Stimulated activated naive CD8-positive, alpha-beta T cell treated with anti-CD3 and anti-CD28 coated beads, Interleukin-15, Interleukin-2, amounts not matched to agents 100 ng/mL and 50 ng/mL, for 24 hours (primary cell): Measurements from ENCODE around the gene CCDC27.

ENCODE experiments used
- H3K27ac Mint-ChIP-seq: one replicate; pipeline ENCODE4 v1.8.0; 2021; ENCODE audit warnings: mild to moderate bottlenecking, mixed read lengths
- H3K27me3 Mint-ChIP-seq: one replicate; pipeline ENCODE4 v1.8.0; 2021; ENCODE audit warnings: mixed read lengths
- H3K36me3 Mint-ChIP-seq: one replicate; pipeline ENCODE4 v1.8.0; 2021; ENCODE audit warnings: low read depth, mixed read lengths
- H3K4me1 Mint-ChIP-seq: one replicate; pipeline ENCODE4 v1.8.0; 2021; ENCODE audit warnings: low read depth, mixed read lengths
- H3K4me3 Mint-ChIP-seq: one replicate; pipeline ENCODE4 v1.8.0; 2021; ENCODE audit warnings: mild to moderate bottlenecking, mixed read lengths
- H3K9me3 Mint-ChIP-seq: one replicate; pipeline ENCODE4 v1.8.0; 2021; ENCODE audit warnings: mixed read lengths

CCDC27 gene

DNA sequence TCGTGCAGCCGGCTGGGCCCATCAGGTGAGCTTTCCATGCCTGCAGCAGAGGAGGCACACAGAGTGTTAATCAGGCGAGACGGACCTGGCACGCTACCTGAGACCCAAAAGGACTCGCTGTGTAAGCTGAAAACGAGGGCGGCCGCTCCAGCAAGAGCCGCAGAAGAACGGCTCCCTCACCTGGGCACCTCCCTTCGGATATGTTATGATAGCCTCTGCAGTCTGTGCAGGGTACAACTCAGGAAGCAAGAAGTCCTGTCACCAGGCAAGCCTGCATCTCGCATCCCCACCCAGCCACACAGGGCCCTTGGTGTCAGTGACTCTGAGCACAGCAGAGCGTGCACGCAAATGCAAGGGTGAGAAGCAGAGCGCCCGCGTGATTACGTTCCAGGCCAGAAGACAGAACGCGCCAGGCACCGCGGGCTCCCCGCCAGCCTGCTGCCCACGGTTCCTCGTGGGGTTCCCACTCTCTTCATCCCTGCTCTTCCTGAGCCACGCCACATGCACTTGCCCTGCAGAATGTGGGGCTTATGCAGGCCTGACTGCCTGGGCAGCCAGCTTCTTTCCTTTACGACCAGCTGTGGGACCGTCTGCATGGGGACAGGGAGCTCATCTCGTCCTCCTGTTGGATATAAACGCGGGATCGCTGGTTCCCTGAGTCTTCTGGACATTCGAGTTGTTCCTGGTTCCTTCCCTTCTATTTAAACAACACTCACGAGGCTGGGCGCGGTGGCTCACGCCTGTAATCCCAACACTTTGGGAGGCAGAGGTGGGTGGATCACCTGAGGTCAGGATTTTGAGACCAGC is 64.3 kb downstream of the CCDC27 start:
- Mint-ChIP-seq H3K9me3 (no peaks in the 10 kb centered on the region), H3K27ac (no peak overlapping the region), H3K27me3 (no peaks in the 10 kb centered on the region), H3K4me3 (no peak overlapping the region), H3K4me1 (peaks cover 3% of the 10 kb centered on the region), H3K36me3 (peaks cover 28% of the 10 kb centered on the region)

DNA sequence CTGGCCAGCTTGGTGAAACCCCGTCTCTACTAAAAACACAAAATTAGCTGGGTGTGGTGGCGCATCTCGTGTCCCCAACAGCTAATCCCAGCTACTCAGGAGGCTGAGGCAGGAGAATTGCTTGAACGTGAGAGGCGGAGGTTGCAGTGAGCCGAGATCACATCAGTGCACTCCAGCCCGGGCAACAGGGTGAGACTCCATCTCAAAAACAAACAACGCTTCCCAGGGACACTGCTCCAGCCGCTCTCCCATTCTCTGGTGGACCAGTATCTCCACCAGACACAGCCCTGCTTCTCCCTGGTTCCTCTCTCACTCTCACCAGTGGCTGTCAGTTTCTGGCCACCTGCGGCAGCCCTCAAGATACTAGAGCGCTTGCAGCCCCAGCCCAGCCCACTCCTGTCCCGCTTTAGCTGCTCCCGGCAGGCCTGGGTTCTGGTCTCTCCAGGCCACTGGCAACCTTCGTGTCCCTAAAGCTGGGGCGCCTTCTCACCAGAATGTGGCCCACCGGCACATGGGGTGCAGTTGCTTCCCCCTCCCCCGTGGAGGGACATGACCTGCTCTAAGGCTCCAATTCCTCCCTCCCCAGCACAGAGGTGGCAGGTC is 65.0 kb downstream of the CCDC27 start:
- no peaks in the 10 kb centered on the region for H3K4me1 Mint-ChIP-seq
- no peaks in the 10 kb centered on the region for H3K9me3 Mint-ChIP-seq
- no peaks in the 10 kb centered on the region for H3K27me3 Mint-ChIP-seq
- peaks cover 35% of the 10 kb centered on the region for H3K36me3 Mint-ChIP-seq
- no peak overlapping the region for H3K27ac Mint-ChIP-seq
- no peak overlapping the region for H3K4me3 Mint-ChIP-seq

DNA sequence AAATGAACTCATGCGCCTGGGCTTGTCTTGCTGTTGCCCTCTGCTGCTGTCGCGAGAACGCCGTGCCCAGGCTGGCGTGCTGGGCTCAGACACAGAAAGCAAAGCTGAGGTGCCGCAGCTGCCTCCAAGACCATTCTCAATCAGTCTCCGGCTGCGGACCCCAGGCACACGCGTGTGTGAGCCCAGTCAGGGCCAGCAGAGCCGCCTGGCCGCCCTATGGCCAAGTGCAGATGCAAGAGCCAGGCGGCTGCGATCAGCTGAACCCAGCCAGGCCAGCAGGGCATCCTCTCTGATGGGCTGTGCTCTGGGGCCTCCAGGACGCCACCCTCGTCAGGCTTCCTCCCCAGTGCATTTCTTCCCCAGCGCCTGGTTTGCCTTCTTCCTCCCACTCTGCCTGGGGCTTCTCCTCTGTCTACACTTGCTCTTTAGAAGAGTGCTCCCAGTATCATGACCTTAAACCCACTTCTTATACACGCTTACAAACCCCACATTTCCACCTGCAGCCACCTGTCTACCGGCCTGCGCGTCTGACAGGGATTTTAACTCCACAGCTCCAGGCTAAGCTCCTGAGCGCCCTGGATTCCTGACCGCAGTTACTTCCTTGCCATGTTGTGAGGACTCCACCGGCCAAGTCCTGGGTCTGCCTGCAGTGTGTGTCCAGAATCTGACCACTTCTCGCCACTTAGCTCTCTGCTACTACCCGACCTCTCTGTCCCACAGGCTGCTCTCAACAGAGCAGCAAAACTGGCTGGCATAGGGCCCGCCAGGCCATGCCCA is 65.8 kb downstream of the CCDC27 start:
- Mint-ChIP-seq H3K4me1 (no peaks in the 10 kb centered on the region), H3K36me3 (peaks cover 41% of the 10 kb centered on the region), H3K27ac (no peak overlapping the region), H3K9me3 (no peaks in the 10 kb centered on the region), H3K27me3 (no peaks in the 10 kb centered on the region), H3K4me3 (no peak overlapping the region)

DNA sequence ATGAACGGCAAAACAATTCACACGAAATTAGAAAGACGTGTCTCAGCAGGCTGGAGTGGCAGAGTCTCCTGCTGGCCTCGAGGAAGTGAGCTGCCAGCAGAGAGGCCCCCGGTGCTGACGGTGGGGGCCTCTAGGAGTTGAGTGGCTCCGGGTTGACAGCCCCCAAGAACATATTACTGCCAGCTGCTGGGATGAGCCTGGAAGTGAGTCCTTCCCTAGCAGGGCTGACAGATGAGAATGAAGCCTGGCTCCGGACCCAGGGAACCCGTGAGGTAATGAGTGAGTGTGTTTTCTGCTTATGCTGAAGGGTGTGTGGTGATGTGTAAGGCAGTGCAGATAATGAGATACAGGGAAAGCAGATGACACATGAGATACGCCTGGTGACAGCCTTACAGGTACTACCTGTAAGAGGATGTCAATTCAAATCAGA is 67.5 kb downstream of the CCDC27 start:
- Mint-ChIP-seq H3K9me3 (no peaks in the 10 kb centered on the region), H3K36me3 (peaks cover 44% of the 10 kb centered on the region), H3K27ac (no peak overlapping the region), H3K4me1 (no peaks in the 10 kb centered on the region), H3K4me3 (no peak overlapping the region), H3K27me3 (no peaks in the 10 kb centered on the region)

DNA sequence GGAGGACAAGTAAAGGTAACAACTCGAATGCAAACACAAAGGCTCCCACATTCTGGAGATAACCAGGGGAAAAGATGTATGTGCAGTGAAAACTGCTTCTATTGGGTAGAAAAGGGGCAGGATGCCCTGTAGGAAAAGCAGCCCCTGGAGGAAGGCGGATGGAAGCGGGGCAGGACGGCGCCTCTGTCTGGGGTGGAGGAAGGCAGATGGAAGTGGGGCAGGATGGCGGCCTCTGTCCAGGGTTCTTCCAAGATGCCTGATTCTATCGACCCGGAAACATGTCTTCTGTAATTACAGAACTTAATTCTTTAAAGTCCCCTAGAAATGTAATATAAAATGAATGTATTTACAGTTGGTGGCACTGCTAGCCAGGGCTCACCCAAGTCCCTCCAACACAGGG is 68.1 kb downstream of the CCDC27 start:
- H3K27ac Mint-ChIP-seq, result no peak overlapping the region
- H3K36me3 Mint-ChIP-seq, result peaks cover 41% of the 10 kb centered on the region
- H3K4me1 Mint-ChIP-seq, result no peaks in the 10 kb centered on the region
- no peaks in the 10 kb centered on the region for H3K27me3 Mint-ChIP-seq
- no peaks in the 10 kb centered on the region for H3K9me3 Mint-ChIP-seq
- H3K4me3 Mint-ChIP-seq, result no peak overlapping the region

DNA sequence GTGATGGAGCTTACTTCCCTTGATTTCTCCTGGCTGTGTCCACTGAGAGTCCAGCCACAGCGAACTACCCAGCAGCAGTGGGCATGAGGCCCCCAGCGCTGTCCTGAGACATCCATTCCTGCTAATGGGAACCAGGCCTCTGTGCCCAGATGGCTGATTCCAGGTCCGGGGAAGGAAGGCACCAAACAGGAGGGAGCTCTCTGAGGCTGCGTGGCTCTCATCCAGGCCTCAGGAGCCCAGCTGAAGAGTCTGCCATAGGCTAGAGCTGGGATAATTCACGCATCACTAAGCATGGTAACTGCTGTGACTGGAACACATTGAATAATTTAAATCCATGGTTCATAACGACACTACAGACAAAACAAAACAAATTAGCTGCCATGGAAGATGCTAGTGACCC is 68.8 kb downstream of the CCDC27 start:
- no peaks in the 10 kb centered on the region for H3K4me1 Mint-ChIP-seq
- H3K36me3 Mint-ChIP-seq, result peaks cover 41% of the 10 kb centered on the region
- no peaks in the 10 kb centered on the region for H3K27me3 Mint-ChIP-seq
- H3K27ac Mint-ChIP-seq, result no peak overlapping the region
- no peaks in the 10 kb centered on the region for H3K9me3 Mint-ChIP-seq
- H3K4me3 Mint-ChIP-seq, result no peak overlapping the region
